ENCODE data around the gene PPP4R3A. TPM values are rescaled to one million over a fixed set of nuclear protein-coding genes. Genes with fewer than 3 reads are reported as not detected.
A peak's percentile ranks its signal among the peaks of the same experiment; 100 is the strongest.

Gene PPP4R3A
- total RNA-seq, 2 donors from 2014 or later = 118 to 143 TPM

- Mint-ChIP-seq H3K4me3 (no peak overlapping the region), H3K27me3 (no peaks in the 10 kb centered on the region), H3K36me3 (ENCODE audit: low read depth) (peaks cover 94% of the 10 kb centered on the region), H3K4me1 (peaks cover 21% of the 10 kb centered on the region), H3K27ac (peak overlapping the region; percentile 73), H3K9me3 (no peaks in the 10 kb centered on the region)
- ATAC-seq (replicated peaks) = peak; percentile 21
Measured at GRCh38 chr14:91484186-91484585, 25.9 kb downstream of the PPP4R3A start.

- no peak for ATAC-seq (replicated peaks)
- peaks cover 98% of the 10 kb centered on the region for H3K36me3 Mint-ChIP-seq (ENCODE audit: low read depth)
- peaks cover 26% of the 10 kb centered on the region for H3K4me1 Mint-ChIP-seq
- no peak overlapping the region for H3K4me3 Mint-ChIP-seq
- H3K27ac Mint-ChIP-seq = peak overlapping the region; percentile 54
- no peaks in the 10 kb centered on the region for H3K9me3 Mint-ChIP-seq
- no peaks in the 10 kb centered on the region for H3K27me3 Mint-ChIP-seq
Measured at GRCh38 chr14:91482263-91483013, 27.7 kb downstream of the PPP4R3A start.

- no peak for ATAC-seq (replicated peaks)
- Mint-ChIP-seq H3K36me3 (ENCODE audit: low read depth) (peaks cover 100% of the 10 kb centered on the region), H3K4me3 (no peak overlapping the region), H3K27ac (peak overlapping the region; percentile 84), H3K27me3 (no peaks in the 10 kb centered on the region), H3K9me3 (no peaks in the 10 kb centered on the region), H3K4me1 (peaks cover 13% of the 10 kb centered on the region)
Measured at GRCh38 chr14:91477388-91477787, 32.7 kb downstream of the PPP4R3A start.

DNA sequence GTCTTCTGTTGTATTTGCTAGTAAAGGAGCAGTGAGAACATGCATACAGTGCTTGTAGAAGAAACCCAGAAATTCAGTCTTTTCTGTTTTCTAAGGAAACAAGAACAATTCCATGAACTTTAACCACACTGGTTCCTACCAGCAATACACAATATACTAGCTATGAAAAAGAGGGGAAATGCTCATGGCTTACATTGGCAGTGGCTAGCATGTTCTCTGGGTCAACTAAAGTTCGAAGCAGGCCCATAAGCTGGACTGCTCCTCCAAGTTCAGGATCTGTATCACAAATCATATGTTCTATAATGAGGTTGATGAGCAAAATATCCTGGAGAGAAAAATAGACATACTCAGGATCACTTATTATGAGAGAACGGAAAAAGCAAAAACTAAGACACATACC is 37.1 kb downstream of the PPP4R3A start:
- no peaks in the 10 kb centered on the region for H3K9me3 Mint-ChIP-seq
- H3K27ac Mint-ChIP-seq = peak overlapping the region; percentile 82
- no peak for ATAC-seq (replicated peaks)
- H3K36me3 Mint-ChIP-seq (ENCODE audit: low read depth) = peaks cover 100% of the 10 kb centered on the region
- H3K27me3 Mint-ChIP-seq = no peaks in the 10 kb centered on the region
- H3K4me1 Mint-ChIP-seq = peaks cover 8% of the 10 kb centered on the region
- no peak overlapping the region for H3K4me3 Mint-ChIP-seq

DNA sequence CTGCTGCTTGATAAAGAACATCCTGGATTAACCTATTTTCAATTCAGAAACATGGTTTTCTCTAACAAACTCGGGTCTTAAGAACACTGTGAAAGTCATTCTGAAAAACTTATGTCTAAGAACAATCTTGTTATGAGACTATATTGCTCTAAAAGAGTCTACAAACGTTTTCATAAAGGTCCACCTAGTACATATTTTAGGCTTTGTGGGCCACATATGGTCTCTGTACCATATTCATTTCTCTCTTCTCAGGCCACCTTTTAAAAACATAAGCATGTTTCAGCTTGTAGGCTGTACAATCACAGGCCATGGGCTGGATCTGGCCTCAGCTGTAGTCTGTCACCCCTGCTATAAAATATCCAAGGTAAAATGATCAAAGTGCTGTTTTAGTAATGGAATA is 39.9 kb downstream of the PPP4R3A start:
- H3K36me3 Mint-ChIP-seq (ENCODE audit: low read depth) = peaks cover 100% of the 10 kb centered on the region

GRCh38 chr14:91466192-91466591 is 43.9 kb downstream of the PPP4R3A start:
- no peak for ATAC-seq (replicated peaks)
- Mint-ChIP-seq H3K27me3 (no peaks in the 10 kb centered on the region), H3K27ac (peak overlapping the region; percentile 58), H3K9me3 (no peaks in the 10 kb centered on the region), H3K4me3 (no peak overlapping the region), H3K36me3 (ENCODE audit: low read depth) (peaks cover 99% of the 10 kb centered on the region), H3K4me1 (peaks cover 22% of the 10 kb centered on the region)

More for the DNA sequence above, 39.9 kb downstream of the PPP4R3A start:
- peak overlapping the region; percentile 30 for H3K27ac Mint-ChIP-seq
- peaks cover 13% of the 10 kb centered on the region for H3K4me1 Mint-ChIP-seq
- no peaks in the 10 kb centered on the region for H3K27me3 Mint-ChIP-seq
- H3K4me3 Mint-ChIP-seq = no peak overlapping the region
- H3K9me3 Mint-ChIP-seq = no peaks in the 10 kb centered on the region
- ATAC-seq (replicated peaks) = peak; percentile 69

- peaks cover 20% of the 10 kb centered on the region for H3K4me1 Mint-ChIP-seq
- H3K9me3 Mint-ChIP-seq = no peaks in the 10 kb centered on the region
- no peaks in the 10 kb centered on the region for H3K27me3 Mint-ChIP-seq
- ATAC-seq (replicated peaks) = peak; percentile 70
- H3K4me3 Mint-ChIP-seq = no peak overlapping the region
- H3K36me3 Mint-ChIP-seq (ENCODE audit: low read depth) = peaks cover 99% of the 10 kb centered on the region
- H3K27ac Mint-ChIP-seq = peak overlapping the region; percentile 23
Measured at GRCh38 chr14:91464615-91465205, 45.4 kb downstream of the PPP4R3A start.

DNA sequence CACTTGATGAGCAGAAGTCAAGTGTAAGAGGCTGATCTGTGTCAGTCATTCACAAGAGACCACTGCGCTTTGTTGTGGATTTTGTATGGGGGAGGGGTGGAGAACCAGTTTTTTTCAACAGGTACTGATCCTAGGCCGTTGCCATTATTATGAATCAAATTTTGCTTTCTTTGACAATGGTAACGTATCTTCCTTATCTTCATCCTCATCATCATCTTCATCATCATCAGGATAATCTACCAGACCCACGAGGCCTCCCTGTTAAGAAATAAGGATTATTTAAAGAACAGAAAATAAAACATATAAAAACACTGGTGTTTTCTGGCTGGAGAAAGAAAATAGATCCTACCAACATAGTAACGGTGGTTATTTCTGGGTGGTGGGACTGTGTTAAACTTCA is 51.5 kb downstream of the PPP4R3A start:
- no peak for ATAC-seq (replicated peaks)
- H3K27me3 Mint-ChIP-seq = no peaks in the 10 kb centered on the region
- no peak overlapping the region for H3K4me3 Mint-ChIP-seq
- no peaks in the 10 kb centered on the region for H3K9me3 Mint-ChIP-seq
- H3K27ac Mint-ChIP-seq = no peak overlapping the region
- H3K36me3 Mint-ChIP-seq (ENCODE audit: low read depth) = peaks cover 96% of the 10 kb centered on the region
- H3K4me1 Mint-ChIP-seq = peaks cover 17% of the 10 kb centered on the region

DNA sequence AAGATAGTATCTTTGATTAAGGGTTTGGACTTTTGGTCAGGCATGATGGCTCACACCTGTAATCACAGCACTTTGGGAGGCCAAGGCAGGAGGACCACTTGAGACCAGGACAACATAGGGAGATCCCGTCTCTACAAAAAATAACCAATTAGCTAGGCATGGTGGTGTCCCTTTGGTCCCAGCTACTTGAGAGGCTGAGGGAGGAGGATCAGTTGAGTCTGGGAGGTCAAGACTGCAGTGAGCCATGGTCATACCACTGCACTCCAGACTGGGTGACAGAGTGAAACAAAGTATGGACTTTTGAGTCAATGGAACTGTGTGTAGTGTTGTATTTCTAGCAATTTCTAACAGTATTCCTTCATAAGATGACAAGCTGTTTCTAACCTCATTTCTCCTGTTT is 53.8 kb downstream of the PPP4R3A start:
- H3K27me3 Mint-ChIP-seq = no peaks in the 10 kb centered on the region
- H3K4me3 Mint-ChIP-seq = no peak overlapping the region
- H3K27ac Mint-ChIP-seq = no peak overlapping the region
- no peak for ATAC-seq (replicated peaks)
- H3K9me3 Mint-ChIP-seq = no peaks in the 10 kb centered on the region
- peaks cover 9% of the 10 kb centered on the region for H3K4me1 Mint-ChIP-seq
- H3K36me3 Mint-ChIP-seq (ENCODE audit: low read depth) = peaks cover 73% of the 10 kb centered on the region

DNA sequence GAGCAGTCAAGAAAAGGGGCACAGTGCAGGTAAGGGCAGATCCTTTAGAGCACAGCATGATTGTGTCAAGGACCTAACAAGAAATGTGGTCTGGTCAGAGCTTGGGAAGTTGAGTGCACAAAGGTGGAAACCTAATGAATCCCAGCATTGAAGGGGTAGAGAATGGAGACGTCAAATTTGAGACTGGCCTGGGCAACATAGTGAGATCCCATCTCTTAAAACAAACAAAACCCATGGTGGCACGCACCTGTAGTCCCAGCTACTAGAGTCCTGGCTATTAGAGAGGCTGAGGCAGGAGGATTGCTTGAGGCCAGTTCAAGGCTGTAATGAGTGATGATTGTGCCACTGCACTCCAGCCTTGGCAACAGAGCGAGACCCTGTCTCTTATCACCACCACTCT is 55.5 kb downstream of the PPP4R3A start:
- Mint-ChIP-seq H3K4me1 (peaks cover 7% of the 10 kb centered on the region), H3K36me3 (ENCODE audit: low read depth) (peaks cover 56% of the 10 kb centered on the region), H3K27ac (no peak overlapping the region), H3K9me3 (no peaks in the 10 kb centered on the region), H3K4me3 (no peak overlapping the region), H3K27me3 (no peaks in the 10 kb centered on the region)
- ATAC-seq (replicated peaks) = no peak

DNA sequence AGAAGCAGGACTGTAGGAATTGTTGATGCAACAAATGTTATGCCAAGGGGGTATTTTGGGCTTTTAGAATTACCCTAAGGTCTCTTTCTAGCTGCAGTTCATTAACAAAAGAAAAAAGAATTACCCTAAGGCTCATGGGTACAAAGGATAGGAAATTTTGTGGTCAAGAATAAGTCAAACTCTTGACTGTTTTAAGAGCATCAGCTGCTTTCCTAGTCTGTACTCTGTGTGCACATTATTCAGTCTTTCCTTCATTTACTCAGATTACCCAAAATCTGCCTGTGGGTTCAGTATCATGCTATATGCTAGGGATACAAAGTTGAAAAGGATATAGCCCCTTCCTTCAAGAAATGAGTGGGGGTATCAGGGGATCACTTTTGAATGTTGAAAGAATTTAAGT is 56.0 kb downstream of the PPP4R3A start:
- no peak for ATAC-seq (replicated peaks)
- Mint-ChIP-seq H3K4me1 (peaks cover 7% of the 10 kb centered on the region), H3K9me3 (no peaks in the 10 kb centered on the region), H3K4me3 (no peak overlapping the region), H3K27me3 (no peaks in the 10 kb centered on the region), H3K36me3 (ENCODE audit: low read depth) (peaks cover 51% of the 10 kb centered on the region), H3K27ac (no peak overlapping the region)

DNA sequence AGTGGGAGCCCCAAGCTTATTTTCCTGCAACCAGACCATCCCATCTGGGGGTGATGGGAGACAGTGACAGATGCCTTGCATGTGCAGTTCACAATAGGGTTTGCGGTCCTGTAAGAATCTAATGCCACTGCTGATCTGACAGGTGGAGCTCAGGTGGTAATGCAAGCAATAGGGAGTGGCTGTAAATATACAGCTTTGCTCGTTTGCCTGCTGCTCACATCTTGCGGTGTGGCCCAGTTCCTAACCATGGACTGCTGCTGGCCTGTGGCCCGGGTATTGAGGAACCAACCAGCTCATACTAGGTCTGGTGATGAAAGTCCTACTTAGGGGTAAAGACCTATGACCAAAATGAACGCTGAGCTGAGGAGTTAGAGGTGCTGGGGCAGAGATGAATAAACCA is 56.4 kb downstream of the PPP4R3A start:
- no peaks in the 10 kb centered on the region for H3K9me3 Mint-ChIP-seq
- no peak for ATAC-seq (replicated peaks)
- peaks cover 7% of the 10 kb centered on the region for H3K4me1 Mint-ChIP-seq
- H3K27me3 Mint-ChIP-seq = no peaks in the 10 kb centered on the region
- H3K36me3 Mint-ChIP-seq (ENCODE audit: low read depth) = peaks cover 47% of the 10 kb centered on the region
- H3K27ac Mint-ChIP-seq = no peak overlapping the region
- no peak overlapping the region for H3K4me3 Mint-ChIP-seq

- Mint-ChIP-seq H3K27ac (no peak overlapping the region), H3K4me1 (no peaks in the 10 kb centered on the region), H3K4me3 (no peak overlapping the region), H3K9me3 (no peaks in the 10 kb centered on the region), H3K36me3 (ENCODE audit: low read depth) (no peaks in the 10 kb centered on the region), H3K27me3 (peaks cover 8% of the 10 kb centered on the region)
- no peak for ATAC-seq (replicated peaks)
Measured at GRCh38 chr14:91444335-91445020, 65.6 kb downstream of the PPP4R3A start.

DNA sequence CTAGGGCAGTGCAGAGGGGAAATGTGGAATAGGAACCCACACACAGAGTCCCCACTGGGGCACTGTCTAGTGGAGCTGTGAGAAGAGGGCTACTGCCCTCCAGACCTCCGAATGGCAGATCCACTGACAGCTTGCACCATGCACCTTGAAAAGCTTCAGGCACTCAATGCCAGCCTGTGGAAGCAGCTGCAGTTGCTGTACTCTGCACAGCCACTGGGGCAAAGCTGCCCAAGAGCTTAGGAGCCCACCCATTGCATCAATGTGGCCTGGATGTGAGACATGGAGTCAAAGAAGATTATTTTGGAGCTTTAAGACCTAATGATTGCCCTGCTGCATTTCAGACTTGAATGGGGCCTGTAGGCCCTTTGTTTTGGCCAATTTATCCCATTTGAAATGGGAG is 70.8 kb downstream of the PPP4R3A start:
- Mint-ChIP-seq H3K9me3 (no peaks in the 10 kb centered on the region), H3K36me3 (ENCODE audit: low read depth) (no peaks in the 10 kb centered on the region), H3K27me3 (peaks cover 8% of the 10 kb centered on the region), H3K27ac (no peak overlapping the region), H3K4me3 (no peak overlapping the region), H3K4me1 (no peaks in the 10 kb centered on the region)
- no peak for ATAC-seq (replicated peaks)

DNA sequence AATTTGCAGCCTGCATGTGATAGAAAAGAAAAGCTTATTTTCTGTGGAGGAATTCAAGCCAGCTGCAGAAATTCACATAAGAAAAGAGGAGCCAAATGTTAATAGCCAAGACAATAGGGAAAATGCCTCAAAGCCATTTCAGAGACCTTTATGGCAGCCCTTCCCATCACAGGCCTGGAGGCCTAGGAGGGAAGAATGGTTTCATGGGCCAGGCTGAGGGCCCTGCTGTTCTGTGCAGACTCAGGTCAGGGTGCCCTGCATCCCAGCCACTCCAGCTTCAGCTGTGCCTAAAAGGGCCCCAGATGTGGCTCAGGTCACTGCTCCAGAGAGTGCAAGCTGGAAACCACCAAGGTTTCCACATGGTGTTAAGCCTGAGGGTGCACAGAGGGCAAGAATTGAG is 71.3 kb downstream of the PPP4R3A start:
- H3K36me3 Mint-ChIP-seq (ENCODE audit: low read depth) = no peaks in the 10 kb centered on the region
- H3K4me3 Mint-ChIP-seq = no peak overlapping the region
- ATAC-seq (replicated peaks) = no peak
- no peaks in the 10 kb centered on the region for H3K4me1 Mint-ChIP-seq
- no peaks in the 10 kb centered on the region for H3K9me3 Mint-ChIP-seq
- peaks cover 8% of the 10 kb centered on the region for H3K27me3 Mint-ChIP-seq
- no peak overlapping the region for H3K27ac Mint-ChIP-seq
